CD8-positive, alpha-beta memory T cell (primary cell): ENCODE results near the gene PRAMEF14. TPM values are rescaled to one million over a fixed set of nuclear protein-coding genes. Genes with fewer than 3 reads are reported as not detected.
"Not testable (repeated sequence)": the region's sequence is repeated elsewhere in the genome, so short reads cannot be mapped to it uniquely, and the experiment has no call there.

Experiments used
- CTCF ChIA-PET: fragments of 350-600 bp; sonication (Branson Sonifier 250); formaldehyde crosslinking; loops from one replicate; lab custom pipeline; 2021; ENCODE audit warnings: antibody characterized with exemption; lab: Charles Lee
- POLR2A ChIA-PET: fragments of 350-600 bp; sonication (Branson Sonifier 250); formaldehyde crosslinking; loops from one replicate; lab custom pipeline; 2021; ENCODE audit warnings: antibody characterized with exemption; lab: Charles Lee
- DNase-seq, 5 donors: peaks; one replicate each; pipeline versions ENCODE4 v3.0.0 to v3.0.0-alpha.2; 2020 to 2022; ENCODE audit warnings: mixed read lengths in 1 of 5
- H3K27ac ChIP-seq: one replicate; pipeline ENCODE4 v1.7.0; 2013; ENCODE audit warnings: low read depth, mild to moderate bottlenecking, low read length, moderate library complexity
- H3K27me3 ChIP-seq: 2 replicates; pipeline ENCODE4 v1.7.0; 2013; ENCODE audit warnings: low read length, mild to moderate bottlenecking; ENCODE audit not compliant: insufficient read depth, poor library complexity, severe bottlenecking
- H3K36me3 ChIP-seq: 2 replicates; pipeline ENCODE4 v1.7.0; 2013; ENCODE audit warnings: mild to moderate bottlenecking, low read length, moderate library complexity; ENCODE audit not compliant: insufficient read depth
- H3K4me1 ChIP-seq: 2 replicates; pipeline ENCODE4 v1.7.0; 2013; ENCODE audit warnings: mild to moderate bottlenecking, low read length, moderate library complexity; ENCODE audit not compliant: insufficient read depth
- H3K4me3 ChIP-seq: 2 replicates; pipeline ENCODE4 v1.7.0; 2013; ENCODE audit warnings: mild to moderate bottlenecking, low read length
- H3K9me3 ChIP-seq: 2 replicates; pipeline ENCODE4 v1.7.0; 2013; ENCODE audit warnings: mild to moderate bottlenecking, low read length
- H3K27ac Mint-ChIP-seq, 8 donors: one replicate each; pipeline ENCODE4 v1.8.0; 2020 to 2021; ENCODE audit warnings: mixed read lengths in 8 of 8, mild to moderate bottlenecking in 6 of 8, inconsistent platforms in 3 of 8, moderate library complexity in 3 of 8
- H3K27me3 Mint-ChIP-seq, 2 donors: one replicate each; pipeline ENCODE4 v1.8.0; 2020 to 2021; ENCODE audit warnings: mixed read lengths in 2 of 2, mild to moderate bottlenecking in 1 of 2, moderate library complexity in 1 of 2
- H3K36me3 Mint-ChIP-seq, 3 donors: one replicate each; pipeline ENCODE4 v1.8.0; 2020 to 2021; ENCODE audit warnings: mixed read lengths in 3 of 3, inconsistent platforms in 1 of 3, mild to moderate bottlenecking in 1 of 3
- H3K4me1 Mint-ChIP-seq, 3 donors: one replicate each; pipeline ENCODE4 v1.8.0; 2020 to 2021; ENCODE audit warnings: mixed read lengths in 3 of 3, inconsistent platforms in 1 of 3, mild to moderate bottlenecking in 1 of 3
- H3K4me3 Mint-ChIP-seq, 7 donors: one replicate each; pipeline ENCODE4 v1.8.0; 2020 to 2021; ENCODE audit warnings: mixed read lengths in 7 of 7, mild to moderate bottlenecking in 6 of 7, moderate library complexity in 4 of 7, inconsistent platforms in 2 of 7
- H3K9me3 Mint-ChIP-seq, 5 donors: one replicate each; pipeline ENCODE4 v1.8.0; 2020 to 2022; ENCODE audit warnings: mixed read lengths in 5 of 5, mild to moderate bottlenecking in 3 of 5, moderate library complexity in 2 of 5, inconsistent platforms in 1 of 5
- polyA plus RNA-seq: library from polyadenylated mRNA; unstranded; fragments of 300-500 nt; fragmentation: Illumina TruSeq; gene quantifications from one replicate; pipeline ENCODE4 v1.2.3, GENCODE V29; 2021
- total RNA-seq, 2 experiments: library from RNA; stranded (reverse); gene quantifications; one replicate each; pipeline ENCODE4 v1.2.3, GENCODE V29; 2021

The PRAMEF14 gene
- total and polyA plus RNA-seq, 3 experiments from 2014 or later, result not detected

DNA sequence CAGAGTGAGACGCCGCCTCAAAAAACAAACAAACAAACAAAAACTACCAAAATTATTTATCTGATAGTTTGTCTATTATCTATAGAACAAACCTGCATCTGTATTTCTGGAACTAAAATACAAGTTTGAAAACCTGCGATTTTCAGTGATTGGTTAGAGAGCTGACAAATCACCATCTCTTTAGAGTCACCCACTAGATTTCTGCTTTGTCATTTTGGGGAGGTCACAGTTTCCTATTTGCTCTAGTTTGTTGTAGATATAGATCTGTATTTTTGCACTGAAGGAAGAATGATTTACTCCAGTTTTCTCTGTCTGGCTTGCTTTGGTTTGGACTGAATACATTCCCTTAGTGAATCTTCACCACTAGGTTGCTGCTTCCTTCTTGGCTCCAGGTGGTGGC is 19.6 kb upstream of the PRAMEF14 start:
- H3K4me1 ChIP-seq, POLR2A ChIA-PET, H3K27ac Mint-ChIP-seq, H3K4me3 Mint-ChIP-seq, H3K27me3 ChIP-seq, DNase-seq, H3K27ac ChIP-seq, H3K4me3 ChIP-seq, H3K36me3 Mint-ChIP-seq, H3K27me3 Mint-ChIP-seq, H3K36me3 ChIP-seq, H3K9me3 Mint-ChIP-seq, H3K9me3 ChIP-seq, H3K4me1 Mint-ChIP-seq, CTCF ChIA-PET: not testable (repeated sequence)

DNA sequence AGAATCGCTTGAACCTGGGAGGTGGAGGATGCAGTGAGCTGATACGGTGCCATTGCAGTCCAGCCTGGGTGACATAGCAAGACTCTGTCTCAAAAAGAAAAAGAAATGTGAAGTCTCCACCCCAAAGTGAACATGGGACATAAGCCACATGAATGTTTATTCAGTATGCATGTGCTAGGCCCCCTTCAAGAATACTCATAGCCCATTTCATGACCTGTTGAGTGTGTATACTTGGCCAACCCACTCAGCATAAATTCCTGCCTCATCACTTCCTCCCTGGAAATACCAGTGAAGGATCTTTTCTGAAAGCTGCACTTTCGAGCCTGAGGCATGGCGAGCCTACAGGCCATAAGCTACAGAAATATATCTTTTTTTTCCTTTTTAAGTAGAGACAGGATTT is 18.0 kb upstream of the PRAMEF14 start:
- H3K4me3 Mint-ChIP-seq, DNase-seq, H3K27ac ChIP-seq, H3K36me3 ChIP-seq, CTCF ChIA-PET, H3K4me1 Mint-ChIP-seq, H3K27me3 Mint-ChIP-seq, POLR2A ChIA-PET, H3K4me3 ChIP-seq, H3K4me1 ChIP-seq, H3K27ac Mint-ChIP-seq, H3K36me3 Mint-ChIP-seq, H3K9me3 Mint-ChIP-seq, H3K27me3 ChIP-seq, H3K9me3 ChIP-seq: not testable (repeated sequence)

DNA sequence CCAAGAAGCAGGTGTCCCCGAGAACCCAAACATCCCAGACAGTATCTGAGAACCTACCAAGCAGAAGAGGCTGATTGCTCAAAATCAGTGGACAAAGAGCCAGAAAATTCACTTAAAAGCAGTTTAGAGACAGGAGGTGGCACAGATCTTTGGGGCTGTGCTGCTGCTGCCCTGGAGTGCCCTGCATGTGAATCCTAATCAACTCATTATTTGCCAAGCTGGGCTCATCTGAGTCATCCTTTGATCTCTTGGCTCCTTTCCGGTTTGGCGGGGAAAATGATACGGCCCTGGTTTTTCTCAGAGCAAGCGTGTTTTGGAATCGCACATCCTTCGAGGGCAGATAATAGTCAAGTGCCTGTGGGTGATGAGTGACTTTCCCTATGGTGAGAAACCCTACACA is 15.4 kb upstream of the PRAMEF14 start:
- H3K27me3 Mint-ChIP-seq, H3K27ac Mint-ChIP-seq, H3K27ac ChIP-seq, H3K4me3 Mint-ChIP-seq, CTCF ChIA-PET, H3K9me3 ChIP-seq, DNase-seq, H3K36me3 ChIP-seq, POLR2A ChIA-PET, H3K4me1 ChIP-seq, H3K4me1 Mint-ChIP-seq, H3K27me3 ChIP-seq, H3K36me3 Mint-ChIP-seq, H3K9me3 Mint-ChIP-seq, H3K4me3 ChIP-seq: not testable (repeated sequence)

DNA sequence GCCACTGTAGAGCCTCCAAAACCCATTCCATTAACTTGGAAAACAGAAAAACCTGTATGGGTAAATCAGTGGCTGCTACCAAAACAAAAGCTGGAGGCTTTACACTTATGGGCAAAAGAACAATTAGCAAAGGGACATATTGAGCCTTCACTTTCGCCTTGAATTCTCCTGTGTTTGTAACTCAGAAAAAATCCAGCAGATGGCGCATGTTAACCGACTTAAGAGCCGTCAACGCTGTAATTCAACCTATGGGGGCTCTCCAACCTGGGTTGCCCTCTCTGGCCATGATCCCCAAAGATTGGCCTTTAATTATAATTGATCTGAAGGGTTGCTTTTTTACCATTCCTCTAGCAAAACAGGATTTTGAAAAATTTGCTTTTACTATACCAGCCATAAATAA is 9.8 kb upstream of the PRAMEF14 start:
- POLR2A ChIA-PET, H3K27me3 Mint-ChIP-seq: not testable (repeated sequence)
- peak in 2 of 5 donors; percentile 7 to 16 for DNase-seq

DNA sequence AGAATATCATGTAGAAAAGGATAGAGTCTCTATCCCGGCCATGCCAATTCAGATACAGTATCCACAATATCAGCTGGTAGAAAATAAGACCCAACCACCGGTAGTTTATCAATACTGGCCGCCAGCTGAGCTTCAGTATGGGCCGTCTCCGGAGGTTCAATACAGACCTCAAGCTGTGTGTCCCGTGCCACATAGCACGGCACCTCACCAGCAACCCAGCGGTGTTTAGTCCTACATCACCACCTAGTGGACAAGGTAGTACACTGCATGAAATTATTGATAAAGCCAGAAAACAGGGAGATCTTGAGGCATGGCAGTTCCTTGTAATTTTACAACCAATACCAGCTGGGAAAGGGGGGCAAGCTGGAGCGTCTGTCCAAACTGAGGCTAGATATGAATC is 7.5 kb upstream of the PRAMEF14 start:
- peaks cover 4 to 12% (median 11%) of the 10 kb centered on the region in 5 donors for H3K9me3 Mint-ChIP-seq

More for the DNA sequence above, 9.8 kb upstream of the PRAMEF14 start:
- H3K4me1 ChIP-seq, H3K4me1 Mint-ChIP-seq, H3K27me3 ChIP-seq, H3K36me3 ChIP-seq, CTCF ChIA-PET, H3K4me3 ChIP-seq, H3K27ac Mint-ChIP-seq, H3K36me3 Mint-ChIP-seq, H3K9me3 ChIP-seq, H3K4me3 Mint-ChIP-seq, H3K27ac ChIP-seq: not testable (repeated sequence)
- H3K9me3 Mint-ChIP-seq, result peaks cover 4 to 12% (median 11%) of the 10 kb centered on the region in 5 donors

DNA sequence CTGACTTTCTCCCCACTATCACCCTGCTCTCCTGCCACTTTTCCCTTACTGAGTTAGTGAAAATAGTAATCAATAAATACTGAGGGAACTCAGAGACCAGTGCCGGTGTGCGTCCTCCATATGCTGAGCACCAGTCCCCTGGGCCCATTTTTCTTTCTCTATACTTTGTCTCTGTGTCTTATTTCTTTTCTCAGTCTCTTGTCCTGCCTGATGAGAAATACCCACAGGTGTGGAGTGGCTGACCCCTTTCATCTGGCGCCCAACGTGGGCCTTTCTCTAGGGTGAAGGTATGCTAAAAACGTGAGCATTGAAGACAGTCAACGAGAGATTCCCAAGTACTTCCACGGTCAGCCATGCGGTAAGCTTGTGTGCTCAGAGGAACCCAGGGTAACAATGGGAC is 6.5 kb upstream of the PRAMEF14 start:
- H3K27ac Mint-ChIP-seq, result peak overlapping the region in 1 of 8 donors; percentile 91
- DNase-seq, H3K4me3 ChIP-seq, H3K9me3 ChIP-seq, H3K4me1 Mint-ChIP-seq, H3K36me3 Mint-ChIP-seq, H3K36me3 ChIP-seq, CTCF ChIA-PET, POLR2A ChIA-PET, H3K4me1 ChIP-seq, H3K27me3 Mint-ChIP-seq, H3K27ac ChIP-seq, H3K27me3 ChIP-seq, H3K4me3 Mint-ChIP-seq: not testable (repeated sequence)
- H3K9me3 Mint-ChIP-seq, result peaks cover 4 to 12% (median 11%) of the 10 kb centered on the region in 5 donors

More for the DNA sequence above, 7.5 kb upstream of the PRAMEF14 start:
- H3K9me3 ChIP-seq, H3K4me3 ChIP-seq, H3K27me3 Mint-ChIP-seq, H3K4me1 Mint-ChIP-seq, POLR2A ChIA-PET, H3K36me3 ChIP-seq, H3K27ac Mint-ChIP-seq, H3K36me3 Mint-ChIP-seq, H3K4me3 Mint-ChIP-seq, CTCF ChIA-PET, H3K27me3 ChIP-seq, H3K27ac ChIP-seq, H3K4me1 ChIP-seq, DNase-seq: not testable (repeated sequence)

DNA sequence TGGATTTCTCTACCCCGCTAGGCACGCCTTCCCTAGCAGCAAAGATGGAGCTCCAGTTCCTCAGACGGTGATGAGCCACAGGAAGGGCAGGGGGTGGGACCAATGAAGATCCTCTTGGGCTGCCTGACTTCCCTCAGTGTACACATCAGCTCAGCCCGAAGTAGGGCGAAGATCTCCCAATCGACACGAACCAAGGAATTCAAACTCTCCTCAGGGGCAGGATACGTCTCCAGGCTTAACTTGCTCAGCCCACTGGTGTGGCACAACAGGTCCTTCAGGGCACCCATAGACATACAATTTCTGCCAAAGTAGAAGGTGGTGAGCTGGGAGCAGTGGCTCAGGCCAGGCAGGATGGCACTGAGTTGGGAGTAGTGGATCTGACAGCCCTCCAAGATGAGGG is 4.4 kb downstream of the PRAMEF14 start:
- H3K9me3 Mint-ChIP-seq, H3K27ac Mint-ChIP-seq: not testable (repeated sequence)

DNA sequence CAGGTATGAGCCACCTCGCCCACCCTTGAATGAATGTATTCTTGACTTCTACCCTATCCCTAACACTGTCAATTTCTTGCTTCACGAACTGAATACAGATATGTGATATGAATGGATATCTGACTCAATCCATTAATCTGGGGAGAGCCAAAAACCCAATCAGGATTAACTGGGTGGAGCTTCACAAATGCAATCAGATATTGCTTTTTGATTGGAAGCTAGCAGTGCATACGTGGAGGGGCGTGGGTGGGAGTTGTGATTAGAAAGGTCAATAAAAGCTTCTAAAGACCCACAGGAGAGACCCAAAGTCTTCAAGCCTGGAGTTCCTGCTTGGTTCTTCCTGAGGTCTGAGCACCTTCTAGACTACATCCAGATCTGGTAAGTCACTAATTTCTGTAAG is 31.7 kb downstream of the PRAMEF14 start, which contains the start of gene PRAMEF15:
TSS of gene PRAMEF15 (plus strand) at position 301 of the 400 bp plus-strand sequence. CDS start 2,827 bp downstream, outside the sequence.
- H3K27ac Mint-ChIP-seq, POLR2A ChIA-PET, H3K36me3 Mint-ChIP-seq, CTCF ChIA-PET, DNase-seq, H3K9me3 Mint-ChIP-seq, H3K27ac ChIP-seq, H3K36me3 ChIP-seq, H3K4me3 ChIP-seq, H3K4me3 Mint-ChIP-seq, H3K9me3 ChIP-seq, H3K27me3 ChIP-seq, H3K4me1 Mint-ChIP-seq, H3K4me1 ChIP-seq, H3K27me3 Mint-ChIP-seq: not testable (repeated sequence)

More for the DNA sequence above, 4.4 kb downstream of the PRAMEF14 start:
- H3K36me3 Mint-ChIP-seq, H3K27me3 ChIP-seq, H3K4me1 ChIP-seq, H3K4me1 Mint-ChIP-seq, H3K27ac ChIP-seq, H3K9me3 ChIP-seq, H3K27me3 Mint-ChIP-seq, H3K4me3 Mint-ChIP-seq, H3K4me3 ChIP-seq, POLR2A ChIA-PET, H3K36me3 ChIP-seq, CTCF ChIA-PET, DNase-seq: not testable (repeated sequence)

DNA sequence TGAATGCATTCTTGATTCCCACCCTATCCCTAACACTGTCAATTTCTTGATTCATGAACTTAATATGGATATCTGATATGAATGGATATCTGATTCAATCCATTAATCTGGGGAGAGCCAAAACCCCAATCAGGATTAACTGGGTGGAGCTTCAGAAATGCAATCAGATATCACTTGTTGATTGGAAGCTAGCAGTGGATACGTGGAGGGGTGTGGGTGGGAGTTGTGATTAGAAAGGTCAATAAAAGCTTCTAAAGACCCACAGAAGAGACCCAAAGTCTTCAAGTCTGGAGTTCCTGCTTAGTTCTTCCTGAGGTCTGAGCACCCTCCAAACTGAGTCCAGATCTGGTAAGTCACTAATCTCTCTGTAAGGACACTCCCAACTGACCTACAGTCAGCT is 43.7 kb downstream of the PRAMEF14 start, which contains the start of gene PRAMEF33:
TSS of gene PRAMEF33 (plus strand) at position 301 of the 400 bp plus-strand sequence. CDS start 2,416 bp downstream, outside the sequence.
- H3K9me3 ChIP-seq, POLR2A ChIA-PET, H3K4me3 Mint-ChIP-seq, H3K4me1 ChIP-seq, H3K27me3 Mint-ChIP-seq, H3K27ac ChIP-seq, CTCF ChIA-PET, H3K36me3 Mint-ChIP-seq, DNase-seq, H3K27me3 ChIP-seq, H3K27ac Mint-ChIP-seq, H3K9me3 Mint-ChIP-seq, H3K4me1 Mint-ChIP-seq, H3K4me3 ChIP-seq, H3K36me3 ChIP-seq: not testable (repeated sequence)
